K562 (cell line): ENCODE measurements around the gene RNF19B. TPM values are rescaled to one million over a fixed set of nuclear protein-coding genes. Genes with fewer than 3 reads are reported as not detected.

Experiments used
- ATF3 ChIP-seq, 2 experiments: fragments of 450-650 bp in 1 of 2; sonication (generic) in 1 of 2; formaldehyde crosslinking in 1 of 2; IDR thresholded peaks in 1 of 2; conservative IDR thresholded peaks in 1 of 2; 2 replicates each; pipeline versions ENCODE4 v1.6.1 to v1.8.1; 2016 to 2023; ENCODE audit warnings: mild to moderate bottlenecking in 2 of 2, moderate library complexity in 2 of 2, inconsistent platforms in 1 of 2, missing genetic modification reagents in 1 of 2
- BCOR ChIP-seq: fragments of 450-650 bp; IDR thresholded peaks from 2 replicates; pipeline ENCODE4 v1.6.1; 2016
- BRD9 ChIP-seq: fragments of 450-650 bp; IDR thresholded peaks from 2 replicates; pipeline ENCODE4 v1.6.1; 2018; ENCODE audit warnings: low read depth; ENCODE audit not compliant: partially characterized antibody
- CREB3 ChIP-seq: fragments of 450-650 bp; conservative IDR thresholded peaks from 2 replicates; pipeline ENCODE4 v1.6.1; 2016; ENCODE audit warnings: missing genetic modification characterization, low read depth, mild to moderate bottlenecking, missing compliant biosample characterization, moderate library complexity
- CREB3L1 ChIP-seq: fragments of 450-650 bp; IDR thresholded peaks from 2 replicates; pipeline ENCODE4 v1.6.1; 2014; ENCODE audit warnings: low read depth, mild to moderate bottlenecking, moderate library complexity, borderline replicate concordance
- KDM1A ChIP-seq, 2 experiments: fragments of 450-650 bp; IDR thresholded peaks; 2 replicates each; pipeline ENCODE4 v1.6.1; 2016; ENCODE audit warnings: mild to moderate bottlenecking in 2 of 2
- PKNOX1 ChIP-seq: fragments of 450-650 bp; IDR thresholded peaks from 2 replicates; pipeline ENCODE4 v1.6.1; 2016
- RHOXF2B ChIP-seq: fragments of 250-450 bp; sonication (Bioruptor Pico); conservative IDR thresholded peaks from 2 replicates; pipeline ENCODE4 v1.5.1; 2021
- SMARCA4 ChIP-seq: fragments of 450-650 bp; IDR thresholded peaks from 2 replicates; pipeline ENCODE4 v1.6.1; 2016
- TAF1 ChIP-seq: IDR thresholded peaks from 2 replicates; pipeline ENCODE4 v1.6.1; 2011; ENCODE audit warnings: mild to moderate bottlenecking, low read length, moderate library complexity; ENCODE audit not compliant: insufficient read depth, control insufficient read depth, severe bottlenecking; ENCODE audit errors: extremely low read depth
- THAP7 ChIP-seq: fragments of 250-450 bp; sonication (Bioruptor Pico); IDR thresholded peaks from 2 replicates; pipeline ENCODE4 v1.5.0; 2021
- ZNF197 ChIP-seq: fragments of 200-800 bp; sonication (Bioruptor generic); IDR thresholded peaks from 2 replicates; pipeline ENCODE4 v1.6.1; 2016; ENCODE audit warnings: low read depth, missing genetic modification characterization, missing compliant biosample characterization
- ZNF586 ChIP-seq: fragments of 450-650 bp; formaldehyde crosslinking; conservative IDR thresholded peaks from 2 replicates; pipeline ENCODE4 v1.4.0; 2020; ENCODE audit warnings: mild to moderate bottlenecking, moderate library complexity
- ZSCAN32 ChIP-seq: fragments of 450-650 bp; formaldehyde crosslinking; IDR thresholded peaks from 2 replicates; pipeline ENCODE4 v1.4.0; 2020; ENCODE audit warnings: mild to moderate bottlenecking, moderate library complexity
- polyA plus RNA-seq, 8 experiments: library from polyadenylated mRNA; depleted of rRNA in 4 of 8; stranded (reverse) in 5 of 8; unstranded in 3 of 8; fragments of >200 nt; fragmentation: Nextera tagmentation in 2 of 8; fragmentation: Illumina TruSeq in 1 of 8; extraction: Ambion mirVana in 2 of 8; extraction: Trizol in 1 of 8; gene quantifications; 2 replicates each; pipeline versions ENCODE4 v1.2.1 to v1.2.3, GENCODE V29; 2011 to 2014; ENCODE audit warnings: inconsistent platforms in 1 of 8, missing spikeins in 1 of 8
- total RNA-seq, 7 experiments: library from RNA; depleted of rRNA in 6 of 7; stranded (reverse); fragments of >200 nt in 6 of 7; fragmentation: Illumina TruSeq in 2 of 7; extraction: Trizol in 2 of 7; gene quantifications; 2 replicates each; pipeline versions ENCODE4 v1.2.1 to v1.2.3, GENCODE V29; 2011 to 2021; ENCODE audit warnings: low replicate concordance in 1 of 7

The RNF19B gene
- total and polyA plus RNA-seq, 9 of the 15 experiments (the other 6 are each of a cell fraction or from before 2014, with no cell fraction given) = 2.6 to 14.9 (median 10.1) TPM

GRCh38 chr1:32981003-32981901 lies 16.6 kb upstream of the RNF19B start (continued):
- TF ChIP-seq CREB3 (tag) (peak; percentile 52; the same call in 1 of the 2 replicates), ZNF586 (CRISPR knock-in tag) (no peak), PKNOX1 (peak; percentile 26; the same call in 1 of the 2 replicates), ATF3 (IDR thresholded peaks at IDR 0.05) (peak; percentile 44; the same call in 1 of the 2 replicates), ATF3 (CRISPR knock-in tag; conservative IDR thresholded peaks at IDR 0.05) (0 out of 2 replicates have a peak, but pooled peaks have one; percentile 44), BRD9 (no peak), ZNF197 (0 out of 2 replicates have a peak, but pooled peaks have one; percentile 33), KDM1A (IDR thresholded peaks at IDR 0.05) (peak; percentile 55 to 72; a peak in 3 of 4 replicates), BCOR (peak; percentile 88; the same call in 1 of the 2 replicates), SMARCA4 (peak; percentile 69; the same call in 1 of the 2 replicates), ZSCAN32 (CRISPR knock-in tag) (no peak), RHOXF2B (peak; percentile 82; the same call in 1 of the 2 replicates), THAP7 (CRISPR knock-in tag) (0 out of 2 replicates have a peak, but pooled peaks have one; percentile 60), CREB3L1 (no peak), TAF1 (peak; percentile 52)
